GM23248 (cell line): Measurements from ENCODE around the gene SMYD4.

Experiments used
- EZH2 ChIP-seq: fragments of 200-600 bp; sonication (generic); IDR thresholded peaks from 2 replicates; pipeline ENCODE4 v1.6.1; 2018; ENCODE audit warnings: antibody characterized with exemption, mild to moderate bottlenecking; ENCODE audit not compliant: insufficient read depth, poor library complexity, severe bottlenecking
- EZH2phosphoT487 ChIP-seq: fragments of 200-600 bp; sonication (generic); IDR thresholded peaks from 2 replicates; pipeline ENCODE4 v1.6.1; 2018; ENCODE audit warnings: antibody characterized with exemption, moderate library complexity, mild to moderate bottlenecking, low read depth; ENCODE audit not compliant: insufficient read depth

DNA sequence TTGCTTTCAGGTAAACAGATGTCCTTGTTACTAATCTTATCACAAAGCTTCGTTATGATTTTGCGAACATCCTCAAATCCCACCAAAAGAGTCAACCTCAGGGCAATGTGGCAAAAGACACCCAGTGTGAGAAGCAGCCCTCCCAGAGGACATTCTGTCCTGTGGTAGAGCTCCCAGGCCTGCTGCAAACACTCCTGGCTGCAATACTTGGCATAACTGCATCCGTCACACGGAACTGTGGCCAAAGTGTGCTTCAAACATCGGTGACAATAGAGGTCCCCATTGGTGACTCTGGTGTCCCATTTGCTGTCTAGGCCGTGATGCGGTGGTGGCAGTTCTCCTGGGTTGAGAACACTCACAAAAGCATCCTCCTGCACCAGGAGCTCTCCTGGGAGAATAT is 29.5 kb downstream of the SMYD4 start:
- TF ChIP-seq EZH2 (no peak), EZH2phosphoT487 (no peak)
